IMR-90 (cell line): ENCODE measurements around the gene KIF9. TPM values are rescaled to one million over a fixed set of nuclear protein-coding genes. Genes with fewer than 3 reads are reported as not detected.

Source experiments
- ATAC-seq: fragments of 200-7000 bp; cut with Tn5 transposase; 2 replicates; pipeline ENCODE4 v1.9.1; 2020; ENCODE audit warnings: low read depth, mild to moderate bottlenecking, moderate library complexity
- BruUV-seq: library from RNA; stranded (reverse); fragments of 400-500 nt; replicated peaks from 2 replicates; lab custom pipeline; 2021; lab: Mats Ljungman, UMichigan
- CTCF ChIA-PET: fragments of 300-600 bp; formaldehyde crosslinking; extraction: SDS; loops from one replicate; lab custom pipeline; 2021; ENCODE audit warnings: antibody characterized with exemption; lab: Yijun Ruan, JAX
- POLR2A ChIA-PET: fragments of 300-600 bp; sonication (Branson Sonifier 250); formaldehyde crosslinking; loops from one replicate; lab custom pipeline; 2022; ENCODE audit warnings: antibody characterized with exemption; ENCODE audit not compliant: unreplicated experiment; lab: Charles Lee
- DNase-seq: peaks from one replicate; pipeline ENCODE4 v3.0.0; 2013
- H2AFZ ChIP-seq: replicated peaks from 2 replicates; pipeline ENCODE3; 2013; ENCODE audit warnings: low read length, mild to moderate bottlenecking; ENCODE audit not compliant: poor library complexity
- H2AK5ac ChIP-seq: 2 replicates; pipeline ENCODE4 v1.6.1; 2013; ENCODE audit warnings: low read depth, low read length, inconsistent platforms
- H2AK9ac ChIP-seq: replicated peaks from 2 replicates; pipeline ENCODE3; 2013; ENCODE audit warnings: mild to moderate bottlenecking, low read depth, low read length, moderate library complexity; ENCODE audit not compliant: poor library complexity
- H2BK120ac ChIP-seq: 2 replicates; pipeline ENCODE4 v1.6.1; 2013; ENCODE audit warnings: low read depth, low read length, inconsistent platforms
- H2BK15ac ChIP-seq: 3 replicates; pipeline ENCODE4 v1.6.1; 2013; ENCODE audit warnings: low read depth, low read length, inconsistent platforms
- H2BK20ac ChIP-seq: 2 replicates; pipeline ENCODE4 v1.6.1; 2013; ENCODE audit warnings: low read depth, mild to moderate bottlenecking, inconsistent platforms, low read length, moderate library complexity
- H2BK5ac ChIP-seq: 2 replicates; pipeline ENCODE4 v1.6.1; 2013; ENCODE audit warnings: mild to moderate bottlenecking, low read depth, low read length, inconsistent platforms; ENCODE audit not compliant: poor library complexity, severe bottlenecking
- H3K14ac ChIP-seq: replicated peaks from 2 replicates; pipeline ENCODE4 v1.6.1; 2013; ENCODE audit warnings: low read depth, low read length, inconsistent platforms
- H3K18ac ChIP-seq: 2 replicates; pipeline ENCODE4 v1.6.1; 2013; ENCODE audit warnings: low read depth, low read length, control low read depth
- H3K23ac ChIP-seq: 2 replicates; pipeline ENCODE4 v1.6.1; 2013; ENCODE audit warnings: low read depth, low read length, inconsistent platforms
- H3K27ac ChIP-seq: 2 replicates; pipeline ENCODE4 v1.5.1; 2013; ENCODE audit warnings: mild to moderate bottlenecking, control low read depth, low read length; ENCODE audit not compliant: insufficient read depth
- H3K27me3 ChIP-seq: 2 replicates; pipeline ENCODE4 v1.6.1; 2013; ENCODE audit warnings: low read length; ENCODE audit not compliant: control insufficient read depth, insufficient read depth
- H3K36me3 ChIP-seq: 2 replicates; pipeline ENCODE4 v1.6.1; 2013; ENCODE audit warnings: low read length, mixed read lengths; ENCODE audit not compliant: control insufficient read depth, insufficient read depth
- H3K4ac ChIP-seq: 2 replicates; pipeline ENCODE4 v1.6.1; 2013; ENCODE audit warnings: low read depth, low read length, inconsistent platforms
- H3K4me1 ChIP-seq: 2 replicates; pipeline ENCODE4 v1.6.1; 2013; ENCODE audit warnings: low read length, mixed read lengths; ENCODE audit not compliant: control insufficient read depth, insufficient read depth
- H3K4me2 ChIP-seq: 2 replicates; pipeline ENCODE4 v1.6.1; 2013; ENCODE audit warnings: low read depth, mild to moderate bottlenecking, control low read depth, low read length, moderate library complexity
- H3K4me3 ChIP-seq: 2 replicates; pipeline ENCODE4 v1.5.1; 2013; ENCODE audit warnings: low read depth, mild to moderate bottlenecking, control low read depth, low read length, moderate library complexity; ENCODE audit not compliant: insufficient read depth
- H3K56ac ChIP-seq: 2 replicates; pipeline ENCODE4 v1.6.1; 2013; ENCODE audit warnings: low read length, inconsistent platforms; ENCODE audit not compliant: insufficient read depth; ENCODE audit errors: extremely low read depth
- H3K79me1 ChIP-seq, 2 experiments: 2 replicates each; pipeline ENCODE4 v1.6.1; 2013; ENCODE audit warnings: low read length in 2 of 2, inconsistent platforms in 1 of 2, low read depth in 1 of 2
- H3K9ac ChIP-seq: 2 replicates; pipeline ENCODE4 v1.6.1; 2013; ENCODE audit warnings: low read depth, low read length, control low read depth
- H3K9me1 ChIP-seq: 2 replicates; pipeline ENCODE4 v1.6.1; 2013; ENCODE audit warnings: low read length, inconsistent platforms; ENCODE audit not compliant: insufficient read depth
- H3K9me3 ChIP-seq: 2 replicates; pipeline ENCODE4 v1.6.1; 2013; ENCODE audit warnings: low read length; ENCODE audit not compliant: control insufficient read depth, insufficient read depth
- H4K20me1 ChIP-seq: 2 replicates; pipeline ENCODE4 v1.6.1; 2013; ENCODE audit warnings: low read length, inconsistent platforms; ENCODE audit not compliant: insufficient read depth
- H4K5ac ChIP-seq: 2 replicates; pipeline ENCODE4 v1.6.1; 2013; ENCODE audit warnings: mild to moderate bottlenecking, low read depth, low read length, control low read depth
- H4K8ac ChIP-seq, 2 experiments: 2 replicates each; pipeline ENCODE4 v1.6.1; 2013; ENCODE audit warnings: low read depth in 2 of 2, low read length in 2 of 2, control low read depth in 1 of 2, inconsistent platforms in 1 of 2
- H4K91ac ChIP-seq: 2 replicates; pipeline ENCODE4 v1.6.1; 2013; ENCODE audit warnings: low read depth, low read length, inconsistent platforms; ENCODE audit not compliant: insufficient read depth
- CEBPB ChIP-seq: IDR thresholded peaks from 2 replicates; pipeline ENCODE4 v1.6.1; 2012; ENCODE audit warnings: low read depth, low read length, improper control_type of control experiment
- FOS ChIP-seq: fragments of 150-350 bp; IDR thresholded peaks from 2 replicates; pipeline ENCODE4 v1.6.1; 2016; ENCODE audit warnings: low read depth, low read length
- MXI1 ChIP-seq: IDR thresholded peaks from 2 replicates; pipeline ENCODE4 v1.6.1; 2012; ENCODE audit warnings: low read depth, mild to moderate bottlenecking, low read length, moderate library complexity, borderline replicate concordance
- SMC3 ChIP-seq: fragments of 150-350 bp; IDR thresholded peaks from 2 replicates; pipeline ENCODE4 v1.6.1; 2016; ENCODE audit warnings: low read depth, mild to moderate bottlenecking, antibody characterized with exemption, low read length, moderate library complexity
- USF2 ChIP-seq: fragments of 150-350 bp; IDR thresholded peaks from 2 replicates; pipeline ENCODE4 v1.6.1; 2017; ENCODE audit warnings: mild to moderate bottlenecking, antibody characterized with exemption, low read length, low read depth
- WGBS, 2 experiments: methylation state at CpG; one replicate each; pipeline versions ENCODE4 v1.1.5 to v1.1.7; 2013; ENCODE audit warnings: missing lambda C conversion rate in 2 of 2; ENCODE audit not compliant: insufficient read length in 1 of 2; ENCODE audit errors: extremely low coverage in 2 of 2; 5-methylcytosine and 5-hydroxymethylcytosine counted together
- dilution Hi-C: fragments of 300-500 bp; cut with HindIII; formaldehyde crosslinking; loops from one replicate; pipeline ENCODE4 v1.14.3; 2018; ENCODE audit warnings: low sequenced_read_pairs; ENCODE audit not compliant: unreplicated experiment
- in situ Hi-C: fragments of 300-500 bp; cut with MboI; formaldehyde crosslinking; loops from 3 replicates; pipeline ENCODE4 v1.14.3; 2019; ENCODE audit warnings: low sequenced_read_pairs, inconsistent platforms, mixed read lengths
- intact Hi-C: fragments of 100-400 bp; cut with micrococcal nuclease; formaldehyde crosslinking; loops from 2 replicates; pipeline ENCODE4 v1.10.0; 2022
- polyA plus RNA-seq, 3 experiments: library from polyadenylated mRNA; depleted of rRNA; stranded (reverse); fragments of >200 nt; gene quantifications; 2 replicates each; pipeline ENCODE4 v1.2.3, GENCODE V29; 2012; ENCODE audit warnings: low replicate concordance in 1 of 3
- total RNA-seq: library from RNA; depleted of rRNA; stranded (reverse); fragments of >200 nt; gene quantifications from 2 replicates; pipeline ENCODE4 v1.2.3, GENCODE V29; 2012

The KIF9 gene
- total and polyA plus RNA-seq, 2 of the 4 experiments (the other 2 are of a cell fraction) = 1.8 to 5.0 TPM

- H4K91ac ChIP-seq = no peak overlapping the region
- ChIA-PET POLR2A (no interaction called here), CTCF (no interaction called here)
- H3K4me2 ChIP-seq = no peak overlapping the region
- H3K4me3 ChIP-seq = no peak overlapping the region
- H4K5ac ChIP-seq = no peak overlapping the region
- in situ Hi-C loops = no loop called here
- peak overlapping the region; percentile 35 for H2BK120ac ChIP-seq
- dilution Hi-C loops = no loop called here
- H3K18ac ChIP-seq = no peak overlapping the region
- H3K36me3 ChIP-seq = no peaks in the 10 kb centered on the region
- no CpG with 5 or more reads among the region's 11 CpGs for WGBS, 2 experiments
- no peaks in the 10 kb centered on the region for H3K9me3 ChIP-seq
- no peak overlapping the region for H2AFZ ChIP-seq
- H2BK15ac ChIP-seq = peak overlapping the region; percentile 32; the same call in 1 of the 3 replicates
- H4K20me1 ChIP-seq = no peaks in the 10 kb centered on the region
- DNase-seq (peak; percentile 96), ATAC-seq (peak; percentile 94)
- BruUV-seq = no TSS peak
- intact Hi-C loops = no loop called here
- H3K27ac ChIP-seq = no peak overlapping the region
- no peaks in the 10 kb centered on the region for H3K9me1 ChIP-seq
- H3K79me1 ChIP-seq = no peaks in the 10 kb centered on the region
- H2BK5ac ChIP-seq = no peak overlapping the region
- peaks cover 6% of the 10 kb centered on the region for H3K27me3 ChIP-seq
- H3K23ac ChIP-seq = no peak overlapping the region
- 0 out of 2 replicates have a peak overlapping the region, but pooled peaks have one; percentile 13 for H3K4ac ChIP-seq
- no peak overlapping the region for H3K14ac ChIP-seq
- H2BK20ac ChIP-seq = no peak overlapping the region
- peak overlapping the region in 1 of 2 experiments; percentile 11; a peak in 1 of 4 replicates for H4K8ac ChIP-seq
- H3K9ac ChIP-seq = no peak overlapping the region
- peaks cover 6% of the 10 kb centered on the region for H3K4me1 ChIP-seq
- no peak overlapping the region for H3K56ac ChIP-seq
- no peak overlapping the region for H2AK9ac ChIP-seq
- no peak overlapping the region for H2AK5ac ChIP-seq
- peak; percentile 25; the same call in 1 of the 2 replicates for TF ChIP-seq USF2
- TF ChIP-seq SMC3 = no peak
- peak; percentile 73; the same call in 1 of the 2 replicates for TF ChIP-seq FOS
- 0 out of 2 replicates have a peak, but pooled peaks have one; percentile 25 for TF ChIP-seq MXI1
- TF ChIP-seq CEBPB = peak; percentile 20; the same call in 1 of the 2 replicates
Observed at GRCh38 chr3:47266709-47267489, 15.7 kb downstream of the KIF9 start.
